ENCODE data around the gene CGB2. TPM values are rescaled to one million over a fixed set of nuclear protein-coding genes. Genes with fewer than 3 reads are reported as not detected.
"Not testable (repeated sequence)": the region's sequence is repeated elsewhere in the genome, so short reads cannot be mapped to it uniquely, and the experiment has no call there.

CGB2 gene
- total RNA-seq, 1 experiment from 2014 or later: 0.77 TPM

GRCh38 chr19:49022116-49022515, 9.6 kb upstream of the CGB2 start:
- no peak overlapping the region for H2AK5ac ChIP-seq (ENCODE audit: insufficient read length, low read length)
- H3K27ac ChIP-seq (ENCODE audit: insufficient read length, low read depth, low read length): no peak overlapping the region
- H4K20me1 ChIP-seq (ENCODE audit: control insufficient read depth, insufficient read depth, insufficient read length): no peaks in the 10 kb centered on the region
- no peak for DNase-seq
- no peak overlapping the region for H3K27ac Mint-ChIP-seq
- peaks cover 4% of the 10 kb centered on the region; the same call in 1 of the 2 replicates for H3K4me1 ChIP-seq (ENCODE audit: insufficient read depth, low read length)
- H3K4me1 Mint-ChIP-seq: peaks cover 15 to 33% of the 10 kb centered on the region in 2 experiments
- no peak overlapping the region for H3K18ac ChIP-seq (ENCODE audit: insufficient read length, low read depth, low read length)
- H3K27me3 Mint-ChIP-seq (ENCODE audit: low read depth): peaks cover 49% of the 10 kb centered on the region
- H3K27me3 ChIP-seq (ENCODE audit: insufficient read depth, low read length): no peaks in the 10 kb centered on the region; the same call in 1 of the 2 replicates
- H3K9ac ChIP-seq (ENCODE audit: extremely low read depth, insufficient read length, low read length): no peak overlapping the region
- no peak overlapping the region for H3K4ac ChIP-seq (ENCODE audit: low read depth, low read length)
- H2BK15ac ChIP-seq (ENCODE audit: low read depth, low read length): no peak overlapping the region
- no peak overlapping the region for H3K4me2 ChIP-seq (ENCODE audit: insufficient read depth, insufficient read length, low read length)
- no peak overlapping the region for H2AFZ ChIP-seq (ENCODE audit: low read length)
- H2BK12ac ChIP-seq (ENCODE audit: insufficient read length, low read depth, low read length): no peak overlapping the region
- no peak overlapping the region for H2BK5ac ChIP-seq (ENCODE audit: insufficient read length, low read length)
- no peak overlapping the region for H4K5ac ChIP-seq (ENCODE audit: insufficient read length, low read depth, low read length)
- TF ChIP-seq CTCF (conservative IDR thresholded peaks at IDR 0.05): no peak
- H3K36me3 Mint-ChIP-seq (ENCODE audit: insufficient read depth in 1 of 3, low read depth in 3 of 3): peaks cover 0 to 4% (median 1%) of the 10 kb centered on the region in 3 experiments; a peak in 3 of 7 replicates
- no peak overlapping the region for H4K91ac ChIP-seq (ENCODE audit: insufficient read length, low read depth, low read length)
- H3T11ph ChIP-seq (ENCODE audit: low read length): no peak overlapping the region
- peaks cover 8% of the 10 kb centered on the region for H3K23me2 ChIP-seq (ENCODE audit: insufficient read length, low read depth, low read length, poor library complexity, severe bottlenecking)
- H3K79me2 ChIP-seq (ENCODE audit: insufficient read depth, low read length): no peaks in the 10 kb centered on the region
- no CpG with 5 or more reads among the region's 9 CpGs for WGBS (ENCODE audit: extremely low coverage, insufficient read length, low lambda C conversion rate)
- no peak overlapping the region for H3K56ac ChIP-seq (ENCODE audit: insufficient read length, low read depth, low read length)
- H3K14ac ChIP-seq (ENCODE audit: insufficient read depth, low read length): no peak overlapping the region
- H3K9me3 Mint-ChIP-seq: peaks cover 0 to 1% of the 10 kb centered on the region in 2 experiments; a peak in 2 of 5 replicates
- H3K4me3 Mint-ChIP-seq: no peak overlapping the region
- H3K79me1 ChIP-seq (ENCODE audit: insufficient read depth, low read depth, low read length, poor library complexity, severe bottlenecking): no peaks in the 10 kb centered on the region
- H3K9me3 ChIP-seq (ENCODE audit: control insufficient read depth, low read depth, low read length): no peaks in the 10 kb centered on the region
- no peak overlapping the region for H2BK20ac ChIP-seq (ENCODE audit: low read depth, low read length, poor library complexity, severe bottlenecking)
- no peak overlapping the region for H3K23ac ChIP-seq (ENCODE audit: insufficient read length, low read depth, low read length)
- H4K8ac ChIP-seq (replicated peaks; ENCODE audit: insufficient read length, low read depth, low read length): no peak overlapping the region
- H2BK120ac ChIP-seq (ENCODE audit: low read depth, low read length, poor library complexity, severe bottlenecking): no peak overlapping the region

- H2AK5ac ChIP-seq (ENCODE audit: insufficient read length, low read length); H3K9me3 Mint-ChIP-seq; H2BK5ac ChIP-seq (ENCODE audit: insufficient read length, low read length); H3K4ac ChIP-seq (ENCODE audit: low read depth, low read length); DNase-seq; H3K4me3 Mint-ChIP-seq; H3K36me3 Mint-ChIP-seq (ENCODE audit: insufficient read depth in 1 of 3, low read depth in 3 of 3); H2BK15ac ChIP-seq (ENCODE audit: low read depth, low read length); H4K8ac ChIP-seq (replicated peaks; ENCODE audit: insufficient read length, low read depth, low read length); H3K27ac Mint-ChIP-seq; H3K27me3 ChIP-seq (ENCODE audit: insufficient read depth, low read length); H3K23ac ChIP-seq (ENCODE audit: insufficient read length, low read depth, low read length); H3T11ph ChIP-seq (ENCODE audit: low read length); H4K91ac ChIP-seq (ENCODE audit: insufficient read length, low read depth, low read length); H3K27ac ChIP-seq (ENCODE audit: insufficient read length, low read depth, low read length); H2BK120ac ChIP-seq (ENCODE audit: low read depth, low read length, poor library complexity, severe bottlenecking); H3K9ac ChIP-seq (ENCODE audit: extremely low read depth, insufficient read length, low read length); H3K79me2 ChIP-seq (ENCODE audit: insufficient read depth, low read length); H3K18ac ChIP-seq (ENCODE audit: insufficient read length, low read depth, low read length); H3K9me3 ChIP-seq (ENCODE audit: control insufficient read depth, low read depth, low read length); H3K14ac ChIP-seq (ENCODE audit: insufficient read depth, low read length); H2BK20ac ChIP-seq (ENCODE audit: low read depth, low read length, poor library complexity, severe bottlenecking); H3K4me2 ChIP-seq (ENCODE audit: insufficient read depth, insufficient read length, low read length); H4K20me1 ChIP-seq (ENCODE audit: control insufficient read depth, insufficient read depth, insufficient read length); H4K5ac ChIP-seq (ENCODE audit: insufficient read length, low read depth, low read length); H2BK12ac ChIP-seq (ENCODE audit: insufficient read length, low read depth, low read length); H3K56ac ChIP-seq (ENCODE audit: insufficient read length, low read depth, low read length); H3K23me2 ChIP-seq (ENCODE audit: insufficient read length, low read depth, low read length, poor library complexity, severe bottlenecking); H2AFZ ChIP-seq (ENCODE audit: low read length); H3K4me1 ChIP-seq (ENCODE audit: insufficient read depth, low read length); H3K79me1 ChIP-seq (ENCODE audit: insufficient read depth, low read depth, low read length, poor library complexity, severe bottlenecking): not testable (repeated sequence)
- Mint-ChIP-seq H3K4me1 (peaks cover 12 to 20% of the 10 kb centered on the region in 2 experiments), H3K27me3 (ENCODE audit: low read depth) (peaks cover 42% of the 10 kb centered on the region)
- WGBS (ENCODE audit: extremely low coverage, insufficient read length, low lambda C conversion rate): no CpG with 5 or more reads among the region's 15 CpGs
Measured at GRCh38 chr19:49024233-49024632, 7.5 kb upstream of the CGB2 start, which contains the start of gene CGB3. Gene CGB3 (minus strand): TSS chr19:49024333. CDS start chr19:49023971, 362 bp downstream.

Measured in H9 (cell line).